Panc1 (cell line): Measurements from ENCODE around the gene E4F1. TPM values are rescaled to one million over a fixed set of nuclear protein-coding genes. Genes with fewer than 3 reads are reported as not detected.
"Not testable (repeated sequence)": the region's sequence is repeated elsewhere in the genome, so short reads cannot be mapped to it uniquely, and the experiment has no call there.

Experiments
- ATAC-seq: fragments of 200-7000 bp; cut with Tn5 transposase; 2 replicates; pipeline ENCODE4 v1.9.1; 2020; ENCODE audit warnings: mild to moderate bottlenecking, moderate library complexity
- BruUV-seq: library from RNA; stranded (reverse); fragments of 400-500 nt; replicated peaks from 2 replicates; lab custom pipeline; 2021; lab: Mats Ljungman, UMichigan
- CTCF ChIA-PET: fragments of 300-600 bp; sonication (Branson Sonifier 250); formaldehyde crosslinking; loops from one replicate; lab custom pipeline; 2022; ENCODE audit warnings: antibody characterized with exemption; lab: Charles Lee
- POLR2A ChIA-PET: fragments of 300-600 bp; sonication (Branson Sonifier 250); formaldehyde crosslinking; loops from one replicate; lab custom pipeline; 2022; ENCODE audit warnings: antibody characterized with exemption; lab: Charles Lee
- DNase-seq: peaks from one replicate; pipeline ENCODE4 v3.0.0-alpha.2; 2010; ENCODE audit warnings: low read depth, low spot score
- H3K27ac ChIP-seq: 2 replicates; pipeline ENCODE4 v1.5.1; 2011; ENCODE audit warnings: mild to moderate bottlenecking, low read length, inconsistent platforms
- H3K27me3 ChIP-seq: fragments of 200-500 bp; sonication (Bioruptor generic); 2 replicates; pipeline ENCODE4 v1.6.0; 2014; ENCODE audit warnings: low read length, inconsistent platforms; ENCODE audit not compliant: control insufficient read depth, insufficient read depth
- H3K36me3 ChIP-seq: fragments of 200-500 bp; sonication (Bioruptor generic); 2 replicates; pipeline ENCODE4 v1.5.1; 2014; ENCODE audit warnings: inconsistent platforms, mild to moderate bottlenecking, low read length, moderate library complexity; ENCODE audit not compliant: control insufficient read depth, insufficient read depth
- H3K4me1 ChIP-seq: 2 replicates; pipeline ENCODE4 v1.5.1; 2011; ENCODE audit warnings: inconsistent platforms, mild to moderate bottlenecking, low read length, moderate library complexity; ENCODE audit not compliant: control insufficient read depth, insufficient read depth
- H3K4me3 ChIP-seq, 2 experiments: 2 replicates each; pipeline ENCODE4 v1.5.1; 2011 to 2012; ENCODE audit warnings: low read depth in 2 of 2, low read length in 2 of 2, mild to moderate bottlenecking in 2 of 2, inconsistent platforms in 1 of 2, moderate library complexity in 1 of 2
- H3K9me3 ChIP-seq: fragments of 200-500 bp; sonication (Bioruptor generic); 2 replicates; pipeline ENCODE4 v1.5.1; 2014; ENCODE audit warnings: low read depth, mild to moderate bottlenecking, inconsistent platforms, low read length, moderate library complexity; ENCODE audit not compliant: control insufficient read depth, insufficient read depth
- CTCF ChIP-seq: fragments of 450-650 bp; IDR thresholded peaks from 2 replicates; pipeline ENCODE4 v1.5.1; 2017; ENCODE audit warnings: mild to moderate bottlenecking
- POLR2AphosphoS5 ChIP-seq: IDR thresholded peaks from 2 replicates; pipeline ENCODE4 v1.6.1; 2012; ENCODE audit warnings: mild to moderate bottlenecking, low read depth, low read length, moderate library complexity
- REST ChIP-seq, 2 experiments: IDR thresholded peaks; 2 replicates each; pipeline ENCODE4 v1.6.1; 2011 to 2012; ENCODE audit warnings: low read depth in 2 of 2, control low read depth in 1 of 2, low read length in 1 of 2, mild to moderate bottlenecking in 1 of 2, moderate library complexity in 1 of 2; ENCODE audit not compliant: insufficient read depth in 1 of 2
- SIN3A ChIP-seq: IDR thresholded peaks from 2 replicates; pipeline ENCODE4 v1.6.1; 2012; ENCODE audit warnings: low read depth, mild to moderate bottlenecking, low read length, moderate library complexity, borderline replicate concordance; ENCODE audit not compliant: insufficient read depth
- TCF7L2 ChIP-seq: IDR thresholded peaks from 2 replicates; pipeline ENCODE4 v1.6.1; 2011; ENCODE audit warnings: mild to moderate bottlenecking, low read depth, low read length, inconsistent platforms
- in situ Hi-C: cut with HindIII; loops from 2 replicates; pipeline ENCODE4 v1.10.0; 2016; ENCODE audit warnings: low sequenced_read_pairs, low pct_unique_long_range_greater_than_20kb
- intact Hi-C: fragments of 100-400 bp; cut with micrococcal nuclease; formaldehyde crosslinking; loops from one replicate; pipeline ENCODE4 v1.10.0; 2022; ENCODE audit not compliant: unreplicated experiment
- total RNA-seq: library from RNA; stranded (reverse); gene quantifications from one replicate; pipeline ENCODE4 v1.2.1, GENCODE V29; 2021; ENCODE audit not compliant: unreplicated experiment

The E4F1 gene
- total RNA-seq, 1 experiment from 2014 or later = 50.8 TPM

- TF ChIP-seq POLR2AphosphoS5 (peak; percentile 24), SIN3A (no peak)
- POLR2A ChIA-PET = interaction anchor here (0.8 to 1.0 kb wide), 2 partner anchors 8 to 13 kb away, joined by 4 to 5 read pairs; partner anchors contain the start of gene ECI1
- Histone ChIP-seq H3K27me3 (no peaks in the 10 kb centered on the region), H3K9me3 (no peaks in the 10 kb centered on the region), H3K27ac (peak overlapping the region; percentile 51), H3K4me3 (no peak overlapping the region), H3K4me1 (peaks cover 8% of the 10 kb centered on the region), H3K36me3 (peaks cover 2% of the 10 kb centered on the region)
- intact Hi-C loops = no loop called here
- no TSS peak for BruUV-seq
- DNase-seq (no peak), ATAC-seq (peak; percentile 52)
- in situ Hi-C loops = no loop called here
- CTCF ChIA-PET = interaction anchor here (0.9 kb wide), 1 partner anchor 11 kb away, joined by 11 read pairs; no protein-coding TSS in a partner anchor
Observed at GRCh38 chr16:2238838-2239675, 15.7 kb downstream of the E4F1 start.

DNA sequence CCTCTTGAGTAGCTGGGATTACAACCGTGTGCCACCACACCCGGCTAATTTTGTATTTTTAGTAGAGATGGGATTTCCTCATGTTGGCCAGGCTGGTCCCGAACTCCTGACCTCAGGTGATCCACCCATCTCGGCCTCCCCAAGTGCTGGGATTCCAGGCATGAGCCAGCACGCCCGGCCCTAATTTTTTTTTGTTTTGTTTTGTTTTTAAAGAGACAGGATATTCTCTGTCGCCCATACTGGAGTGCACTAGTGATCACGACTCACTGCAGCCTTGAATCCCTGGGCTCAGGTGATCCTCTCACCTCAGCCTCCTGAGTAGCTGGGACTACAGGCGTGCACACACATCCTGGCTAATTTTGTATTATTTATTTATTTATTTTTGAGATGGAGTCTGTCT is 16.9 kb downstream of the E4F1 start:
- intact Hi-C loops, H3K36me3 ChIP-seq, H3K4me3 ChIP-seq, H3K27me3 ChIP-seq, H3K9me3 ChIP-seq, H3K27ac ChIP-seq, H3K4me1 ChIP-seq, ATAC-seq, DNase-seq, BruUV-seq, in situ Hi-C loops, CTCF ChIA-PET, POLR2A ChIA-PET: not testable (repeated sequence)

- H3K27me3 ChIP-seq = no peaks in the 10 kb centered on the region
- H3K4me1 ChIP-seq = peaks cover 3% of the 10 kb centered on the region; the same call in 1 of the 2 replicates
- DNase-seq (no peak), ATAC-seq (no peak)
- in situ Hi-C loops (no loop called here), intact Hi-C loops (no loop called here)
- H3K4me3 ChIP-seq = no peak overlapping the region
- CTCF ChIA-PET = no interaction called here
- no peaks in the 10 kb centered on the region for H3K9me3 ChIP-seq
- TF ChIP-seq CTCF = no peak
- TF ChIP-seq POLR2AphosphoS5 = peak; percentile 34; the same call in 1 of the 2 replicates
- TF ChIP-seq TCF7L2 = no peak
- POLR2A ChIA-PET = no interaction called here
- H3K27ac ChIP-seq = no peak overlapping the region
- peaks cover 2% of the 10 kb centered on the region for H3K36me3 ChIP-seq
- BruUV-seq = no TSS peak
Observed at GRCh38 chr16:2242598-2242997, 19.2 kb downstream of the E4F1 start.

- Histone ChIP-seq H3K27me3 (no peaks in the 10 kb centered on the region), H3K4me3 (no peak overlapping the region), H3K4me1 (peaks cover 3% of the 10 kb centered on the region; the same call in 1 of the 2 replicates), H3K9me3 (no peaks in the 10 kb centered on the region), H3K36me3 (peaks cover 2% of the 10 kb centered on the region), H3K27ac (no peak overlapping the region)
- in situ Hi-C loops = no loop called here
- peak; percentile 9; the same call in 1 of the 2 replicates for ATAC-seq
- intact Hi-C loops = no loop called here
- no peak for TF ChIP-seq POLR2AphosphoS5
- TF ChIP-seq SIN3A = no peak
- TF ChIP-seq REST (IDR thresholded peaks at IDR 0.05; ENCODE audit: insufficient read depth in 1 of 2, low read depth in 2 of 2, low read length in 1 of 2) = no peak
- TF ChIP-seq TCF7L2 = no peak
- peak; percentile 45; the same call in 1 of the 2 replicates for TF ChIP-seq CTCF
- POLR2A ChIA-PET = no interaction called here
- BruUV-seq = no TSS peak
- DNase-seq = no peak
- CTCF ChIA-PET = no interaction called here
Observed at GRCh38 chr16:2243031-2243528, 19.7 kb downstream of the E4F1 start.
